A549 (cell line): ENCODE results near the gene GALNT18. TPM values are rescaled to one million over a fixed set of nuclear protein-coding genes. Genes with fewer than 3 reads are reported as not detected.
A peak's percentile ranks its signal among the peaks of the same experiment; 100 is the strongest.

Experiments used
- ATAC-seq, 2 experiments: fragments of 200-7000 bp in 1 of 2; fragments of >200 bp in 1 of 2; cut with Nextera tagmentation in 1 of 2; cut with Tn5 transposase in 1 of 2; 3 replicates each; pipeline versions ENCODE4 v1.8.0 to v1.9.1; 2018 to 2020; ENCODE audit warnings: mild to moderate bottlenecking in 1 of 2, moderate library complexity in 1 of 2
- CTCF ChIA-PET: fragments of 300-600 bp; sonication (Branson Sonifier 250); formaldehyde crosslinking; extraction: SDS; loops from one replicate; lab custom pipeline; 2021; ENCODE audit warnings: antibody characterized with exemption, inconsistent platforms; lab: Yijun Ruan, JAX
- POLR2A ChIA-PET: fragments of 350-600 bp; formaldehyde crosslinking; extraction: SDS; loops from one replicate; lab custom pipeline; 2021; ENCODE audit warnings: antibody characterized with exemption, inconsistent platforms; lab: Yijun Ruan, JAX
- DNase-seq, 2 experiments: peaks; one replicate each; pipeline versions ENCODE4 v3.0.0 to v3.0.0-alpha.2; 2011 to 2016; ENCODE audit warnings: low read depth in 1 of 2, low spot score in 1 of 2
- FAIRE-seq: peaks from 2 replicates; lab custom pipeline; 2011; peaks lifted over from hg19 to GRCh38; lab: Jason Lieb, UNC
- H3K27ac ChIP-seq, 2 experiments: fragments of >200 bp; sonication (Bioruptor Twin); formaldehyde crosslinking; 3 replicates each; pipeline ENCODE4 v1.5.1; 2016 to 2017
- H3K4me1 ChIP-seq: fragments of >200 bp; sonication (Bioruptor Twin); formaldehyde crosslinking; 3 replicates; pipeline ENCODE4 v1.6.1; 2016
- H3K4me2 ChIP-seq: fragments of >200 bp; sonication (Bioruptor Twin); formaldehyde crosslinking; 3 replicates; pipeline ENCODE4 v1.6.1; 2016
- H3K4me3 ChIP-seq: fragments of >200 bp; sonication (Bioruptor Twin); formaldehyde crosslinking; 3 replicates; pipeline ENCODE4 v1.5.1; 2016
- H3K9me3 ChIP-seq: fragments of >200 bp; sonication (Bioruptor Twin); formaldehyde crosslinking; 3 replicates; pipeline ENCODE4 v1.6.1; 2016
- CBX8 ChIP-seq: fragments of 200-600 bp; sonication (generic); IDR thresholded peaks from 2 replicates; pipeline ENCODE4 v1.6.1; 2016
- CTCF ChIP-seq: fragments of >200 bp; sonication (Bioruptor Twin); formaldehyde crosslinking; IDR thresholded peaks from 3 replicates; pipeline ENCODE4 v1.5.1; 2016
- E2F6 ChIP-seq: IDR thresholded peaks from 2 replicates; pipeline ENCODE4 v1.6.1; 2012; ENCODE audit warnings: low read depth, borderline replicate concordance
- EHF ChIP-seq: fragments of 250-450 bp; sonication (Bioruptor Pico); IDR thresholded peaks from 2 replicates; pipeline ENCODE4 v1.5.0; 2020; ENCODE audit warnings: mild to moderate bottlenecking
- ELK1 ChIP-seq: fragments of 150-350 bp; IDR thresholded peaks from 2 replicates; pipeline ENCODE4 v1.6.1; 2014; ENCODE audit warnings: low read depth, mild to moderate bottlenecking, low read length
- EP300 ChIP-seq, 2 experiments: fragments of >200 bp; sonication (Bioruptor Twin); formaldehyde crosslinking; IDR thresholded peaks; 2 replicates in 1 of 2; 3 replicates in 1 of 2; pipeline ENCODE4 v1.6.1; 2016 to 2017
- HOXB13 ChIP-seq: fragments of 250-450 bp; sonication (Bioruptor Pico); IDR thresholded peaks from 2 replicates; pipeline ENCODE4 v1.5.0; 2020; ENCODE audit warnings: low read depth, mild to moderate bottlenecking, moderate library complexity
- KDM1A ChIP-seq: fragments of 200-600 bp; sonication (generic); IDR thresholded peaks from 2 replicates; pipeline ENCODE4 v1.6.1; 2016; ENCODE audit warnings: low read depth, mild to moderate bottlenecking
- KDM5A ChIP-seq: fragments of 200-600 bp; sonication (generic); IDR thresholded peaks from 2 replicates; pipeline ENCODE4 v1.6.1; 2016; ENCODE audit warnings: antibody characterized with exemption, mild to moderate bottlenecking
- POLR2A ChIP-seq: IDR thresholded peaks from 2 replicates; pipeline ENCODE4 v1.6.1; 2012; ENCODE audit warnings: mild to moderate bottlenecking, low read length
- POLR2AphosphoS2 ChIP-seq: conservative IDR thresholded peaks from 2 replicates; pipeline ENCODE4 v1.6.1; 2012; ENCODE audit warnings: low read length, improper control_type of control experiment, inconsistent platforms
- RARB ChIP-seq: fragments of 250-450 bp; sonication (Bioruptor Pico); IDR thresholded peaks from 2 replicates; pipeline ENCODE4 v1.8.0; 2021; ENCODE audit warnings: mild to moderate bottlenecking, moderate library complexity
- REST ChIP-seq: fragments of 200-600 bp; sonication (generic); IDR thresholded peaks from 2 replicates; pipeline ENCODE4 v1.6.1; 2016; ENCODE audit warnings: antibody characterized with exemption, mild to moderate bottlenecking, moderate library complexity
- RNF2 ChIP-seq: fragments of 200-600 bp; sonication (generic); IDR thresholded peaks from 2 replicates; pipeline ENCODE4 v1.6.1; 2016; ENCODE audit warnings: low read depth, mild to moderate bottlenecking, antibody characterized with exemption, moderate library complexity, borderline replicate concordance
- SREBF2 ChIP-seq: fragments of 450-650 bp; IDR thresholded peaks from 2 replicates; pipeline ENCODE4 v1.6.1; 2014; ENCODE audit warnings: mild to moderate bottlenecking, moderate library complexity
- TFCP2L1 ChIP-seq: fragments of 250-450 bp; sonication (Bioruptor Pico); IDR thresholded peaks from 2 replicates; pipeline ENCODE4 v1.5.0; 2021; ENCODE audit warnings: mild to moderate bottlenecking
- USF2 ChIP-seq: fragments of 450-650 bp; IDR thresholded peaks from 2 replicates; pipeline ENCODE4 v1.6.1; 2014; ENCODE audit warnings: antibody characterized with exemption
- WGBS: methylation state at CpG from one replicate; pipeline ENCODE4 v1.1.6; 2017; ENCODE audit errors: missing lambda C conversion rate; 5-methylcytosine and 5-hydroxymethylcytosine counted together
- polyA plus RNA-seq, 4 experiments: library from polyadenylated mRNA; depleted of rRNA in 3 of 4; stranded (reverse); fragments of >200 nt; fragmentation: RNase III in 1 of 4; extraction: RNeasy Plus Mini Kit Qiagen cat#74134 plus additional on column Dnase treatment in 1 of 4; gene quantifications; 2 replicates in 3 of 4; 3 replicates in 1 of 4; pipeline ENCODE4 v1.2.3, GENCODE V29; 2011 to 2017

Gene GALNT18
- polyA plus RNA-seq, 2 of the 4 experiments (the other 2 are of a cell fraction) = 6.7 to 16.1 TPM

GRCh38 chr11:11660363-11660740 lies 38.5 kb upstream of the GALNT18 start:
- no peak for FAIRE-seq
- CTCF ChIA-PET = no interaction called here

GRCh38 chr11:11659567-11660362 lies 38.0 kb upstream of the GALNT18 start:
- Histone ChIP-seq H3K4me3 (no peak overlapping the region), H3K27ac (no peak overlapping the region), H3K4me1 (no peaks in the 10 kb centered on the region)
- DNase-seq = peak; percentile 8 to 14
- TF ChIP-seq CTCF (0 out of 3 replicates have a peak, but pooled peaks have one; percentile 18), POLR2AphosphoS2 (no peak)
- TF ChIP-seq, all 56 proteins: peak for 1
- FAIRE-seq (no peak), ATAC-seq (peak in 1 of 2 experiments; percentile 72; a peak in 3 of 6 replicates)
- ChIA-PET CTCF (interaction anchor here (1.5 to 2.1 kb wide), 2 partner anchors 12 to 623 kb away, joined by 3 to 4 read pairs; no protein-coding TSS in a partner anchor), POLR2A (no interaction called here)
- Histone ChIP-seq H3K4me2 (no peak overlapping the region), H3K9me3 (no peaks in the 10 kb centered on the region)
- WGBS = 30% methylated on average over 3 of the region's 3 CpGs

More at GRCh38 chr11:11660363-11660740, 38.5 kb upstream of the GALNT18 start:
- WGBS = 92% methylated on average over 2 of the region's 3 CpGs
- TF ChIP-seq REST = no peak
- no peak for TF ChIP-seq KDM1A
- no peak for TF ChIP-seq ELK1
- no peak for TF ChIP-seq TFCP2L1
- no peak for TF ChIP-seq HOXB13
- no peak for TF ChIP-seq E2F6
- no peak for TF ChIP-seq USF2
- TF ChIP-seq RARB = no peak
- no peak for TF ChIP-seq POLR2A
- TF ChIP-seq CBX8 = no peak
- no peak for TF ChIP-seq RNF2
- TF ChIP-seq EHF = no peak
- TF ChIP-seq KDM5A = no peak
- no peak for TF ChIP-seq EP300 (IDR thresholded peaks at IDR 0.05)
- TF ChIP-seq POLR2AphosphoS2 = no peak
- TF ChIP-seq SREBF2 = no peak
- Histone ChIP-seq H3K4me3 (no peak overlapping the region), H3K27ac (no peak overlapping the region), H3K4me1 (no peaks in the 10 kb centered on the region), H3K4me2 (no peak overlapping the region), H3K9me3 (no peaks in the 10 kb centered on the region)
- DNase-seq (no peak), ATAC-seq (no peak)
- POLR2A ChIA-PET = no interaction called here
